GM08714 (cell line): Measurements from ENCODE around the gene ANKRD11.
"Not testable (repeated sequence)": the region's sequence is repeated elsewhere in the genome, so short reads cannot be mapped to it uniquely, and the experiment has no call there.

Experiments used
- H3K4me3 ChIP-seq: fragments of 200-500 bp; sonication (Bioruptor generic); 2 replicates; pipeline ENCODE4 v1.5.1; 2014; ENCODE audit warnings: mild to moderate bottlenecking, low read length, inconsistent platforms
- ZNF274 ChIP-seq: IDR thresholded peaks from 2 replicates; pipeline ENCODE4 v1.6.1; 2012; ENCODE audit warnings: mild to moderate bottlenecking, low read depth, low read length

ANKRD11 gene

GRCh38 chr16:89343501-89344457 is 146.6 kb downstream of the ANKRD11 start:
- H3K4me3 ChIP-seq = no peak overlapping the region
- TF ChIP-seq ZNF274 = no peak

GRCh38 chr16:89341697-89342694 is 148.4 kb downstream of the ANKRD11 start:
- TF ChIP-seq ZNF274 = no peak
- no peak overlapping the region for H3K4me3 ChIP-seq

GRCh38 chr16:89341279-89341678 is 149.1 kb downstream of the ANKRD11 start:
- no peak for TF ChIP-seq ZNF274
- H3K4me3 ChIP-seq = no peak overlapping the region

GRCh38 chr16:89338863-89339262 is 151.5 kb downstream of the ANKRD11 start:
- no peak for TF ChIP-seq ZNF274
- no peak overlapping the region for H3K4me3 ChIP-seq

DNA sequence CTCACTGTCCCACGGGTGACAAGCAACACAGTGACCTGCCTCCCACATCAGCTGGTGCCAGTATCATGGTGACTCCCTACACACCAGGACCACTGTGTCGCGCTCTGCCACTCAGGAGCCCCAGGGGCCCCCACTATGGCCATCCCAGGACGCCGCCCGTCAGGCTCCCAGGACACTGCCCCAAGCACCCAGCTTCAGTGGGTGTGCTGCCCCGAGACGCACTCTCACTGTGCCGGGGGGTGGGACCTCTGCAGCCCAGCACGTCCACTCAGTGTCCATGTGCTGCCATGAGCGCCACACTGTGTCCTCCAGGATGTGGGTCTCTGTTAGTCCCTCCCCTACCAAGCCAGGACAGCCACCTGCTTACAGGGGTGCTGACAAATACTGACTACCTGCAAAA is 152.4 kb downstream of the ANKRD11 start:
- no peak for TF ChIP-seq ZNF274
- no peak overlapping the region for H3K4me3 ChIP-seq

DNA sequence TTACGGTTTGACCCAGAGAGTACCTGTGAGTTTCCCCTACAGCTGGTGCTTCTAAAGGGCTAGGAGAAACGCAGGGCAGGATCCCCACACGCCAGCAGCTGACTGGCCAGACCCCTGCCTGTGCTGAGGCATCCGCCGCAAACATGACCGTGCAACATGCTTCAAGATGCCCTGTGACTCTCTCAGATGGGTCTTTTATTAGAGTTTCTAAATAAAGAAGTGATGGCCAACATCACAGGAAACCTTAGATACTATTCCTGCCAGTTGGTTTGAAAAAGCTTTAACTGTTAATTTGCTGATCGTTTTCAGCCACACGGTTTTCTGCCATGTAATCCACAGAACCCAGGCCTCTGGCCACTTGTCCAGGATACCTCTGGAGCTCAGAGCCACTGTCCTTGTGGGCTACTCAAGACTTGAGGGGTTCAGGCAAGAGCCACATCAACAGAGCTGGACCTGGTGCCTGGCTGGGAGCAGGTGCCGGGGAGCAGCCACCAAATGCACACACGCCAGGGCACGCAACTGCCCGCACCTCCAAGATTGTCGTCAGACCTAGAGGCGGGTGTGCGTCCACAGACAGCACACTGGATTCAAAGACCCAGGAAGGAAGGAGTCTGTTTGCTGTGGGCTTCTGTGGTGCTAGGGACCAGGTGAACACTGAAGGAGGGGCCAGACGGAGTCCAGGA is 154.4 kb downstream of the ANKRD11 start:
- H3K4me3 ChIP-seq = no peak overlapping the region
- TF ChIP-seq ZNF274 = no peak

- no peak for TF ChIP-seq ZNF274
Measured at GRCh38 chr16:89334988-89335802, 155.2 kb downstream of the ANKRD11 start.

DNA sequence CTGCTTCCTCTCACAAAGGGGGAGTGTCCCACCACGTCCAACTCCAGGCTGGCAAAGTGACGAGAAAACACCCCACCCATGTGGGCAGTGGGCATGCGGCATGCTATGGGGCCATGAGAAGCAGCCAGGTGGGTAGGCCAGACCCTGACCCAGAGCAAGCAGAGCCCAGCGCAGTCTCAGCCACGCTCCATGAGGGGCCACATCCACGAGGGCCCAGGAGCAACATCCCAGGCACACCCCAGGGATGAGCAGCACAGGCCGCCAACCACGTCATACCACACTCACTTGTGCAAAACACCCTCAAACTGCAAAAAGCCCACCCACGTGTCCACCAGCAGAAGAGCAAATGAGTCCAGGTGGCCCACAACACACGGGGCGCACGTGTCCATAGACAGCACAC is 155.9 kb downstream of the ANKRD11 start:
- no peak overlapping the region for H3K4me3 ChIP-seq
- no peak for TF ChIP-seq ZNF274

More at GRCh38 chr16:89334988-89335802, 155.2 kb downstream of the ANKRD11 start:
- no peak overlapping the region for H3K4me3 ChIP-seq

- H3K4me3 ChIP-seq = no peak overlapping the region
Measured at GRCh38 chr16:89334050-89334449, 156.3 kb downstream of the ANKRD11 start.

GRCh38 chr16:89333401-89334001 is 156.9 kb downstream of the ANKRD11 start:
- H3K4me3 ChIP-seq = not testable (repeated sequence)

More at GRCh38 chr16:89334050-89334449, 156.3 kb downstream of the ANKRD11 start:
- no peak for TF ChIP-seq ZNF274

GRCh38 chr16:89332902-89333245 is 157.5 kb downstream of the ANKRD11 start:
- H3K4me3 ChIP-seq = no peak overlapping the region

GRCh38 chr16:89332243-89332901 is 158.0 kb downstream of the ANKRD11 start:
- H3K4me3 ChIP-seq = no peak overlapping the region
- no peak for TF ChIP-seq ZNF274

More at GRCh38 chr16:89332902-89333245, 157.5 kb downstream of the ANKRD11 start:
- no peak for TF ChIP-seq ZNF274
